ENCODE measurements around the gene KLHL41.
"Not testable (repeated sequence)": the region's sequence is repeated elsewhere in the genome, so short reads cannot be mapped to it uniquely, and the experiment has no call there.

The KLHL41 gene

DNA sequence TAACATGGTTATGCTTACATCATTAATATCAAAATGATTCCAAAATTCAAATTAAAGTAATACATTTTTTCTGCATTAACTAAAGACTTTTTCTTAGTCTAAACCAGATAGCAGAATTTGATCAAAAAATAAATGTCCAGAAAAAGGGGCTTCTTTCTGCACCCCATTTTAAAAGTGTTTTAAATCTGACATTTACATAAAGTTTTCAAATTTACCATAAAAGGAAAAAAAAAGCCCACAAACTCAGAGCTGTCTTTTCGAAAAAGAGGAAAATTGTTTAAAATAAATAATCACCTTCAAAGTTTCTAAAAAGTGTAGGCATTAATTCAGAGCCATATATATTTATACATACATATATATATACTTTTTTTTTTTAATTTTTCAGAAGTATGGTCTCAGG, 62.7 kb downstream of the KLHL41 start:
- no peak for DNase-seq (ENCODE audit: low read depth in 2 of 2)

DNA sequence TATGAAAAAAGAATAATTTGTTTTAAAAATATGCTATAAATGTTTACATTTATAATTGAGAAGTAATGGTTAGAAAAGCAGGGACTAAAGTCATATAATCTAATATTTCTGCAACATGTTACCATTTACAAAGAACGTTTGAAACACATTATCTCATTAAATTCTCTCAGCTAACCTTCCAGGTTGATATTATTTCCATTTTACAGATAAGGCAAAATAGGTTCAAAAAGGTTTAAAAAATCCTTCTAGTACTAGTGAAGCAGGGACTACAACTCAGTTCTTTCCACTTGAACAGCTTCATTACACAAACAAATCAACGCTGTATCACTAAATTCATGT, 63.3 kb downstream of the KLHL41 start:
- no peak for DNase-seq (ENCODE audit: low read depth in 2 of 2)

DNA sequence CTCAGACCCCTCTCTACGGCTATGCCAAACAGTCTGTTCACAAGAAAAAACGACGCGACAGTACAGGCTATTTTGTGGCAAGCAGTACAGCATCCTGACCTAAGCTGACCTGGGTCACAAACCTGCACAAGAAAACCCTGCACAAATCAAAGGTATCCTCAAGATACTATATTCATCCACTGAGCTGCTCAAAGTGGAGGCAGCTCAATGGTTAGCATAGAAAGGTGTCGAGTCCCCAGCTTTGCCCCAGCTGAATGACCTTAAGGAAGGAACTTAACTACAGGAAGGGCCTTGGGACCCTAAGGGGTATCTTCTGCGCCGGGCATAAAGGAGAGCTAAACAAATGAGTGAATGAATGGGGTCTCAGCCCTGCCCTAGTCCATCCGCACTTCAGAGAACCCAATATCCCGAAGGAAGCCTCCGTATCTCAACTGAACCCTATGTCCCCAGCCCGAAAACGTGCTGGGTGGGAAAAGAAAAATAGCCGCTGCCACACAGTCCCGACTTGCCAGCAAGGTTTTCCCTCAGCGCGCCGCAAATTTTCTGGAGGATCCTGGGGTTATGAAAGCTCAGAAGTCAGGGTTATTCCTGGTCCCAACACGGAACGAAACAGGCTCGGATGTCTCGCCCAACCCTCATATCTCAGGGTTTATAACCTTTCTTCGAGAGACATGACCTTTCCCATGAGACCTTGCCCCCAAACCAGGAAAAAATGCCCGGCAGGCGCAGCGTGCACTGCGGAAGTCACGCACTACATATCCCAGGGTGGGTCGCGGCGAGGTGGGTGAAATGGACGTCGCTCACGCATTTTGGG, 63.9 kb downstream of the KLHL41 start, which contains the start of gene FASTKD1:
TSS of gene FASTKD1 (minus strand) at position 706 of the 814 bp plus-strand sequence. CDS start 1,836 bp downstream, outside the sequence.
- peak; percentile 73 to 81 for DNase-seq (ENCODE audit: low read depth in 2 of 2)

DNA sequence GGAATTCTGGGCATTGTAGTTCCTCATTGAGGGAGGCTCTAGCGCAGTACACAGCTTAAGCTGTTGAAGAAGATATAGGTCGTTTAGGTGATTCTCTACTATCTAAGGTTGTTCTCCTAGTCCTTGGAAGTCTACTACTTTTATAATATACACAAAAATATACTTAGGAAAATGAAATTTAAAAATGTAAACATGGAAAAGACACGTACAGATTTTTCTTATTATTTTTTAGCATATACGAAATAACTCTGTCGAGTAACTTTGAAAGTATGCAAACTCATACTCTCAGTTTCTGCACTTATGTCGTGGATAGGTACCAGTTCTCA, 64.4 kb downstream of the KLHL41 start:
- DNase-seq (ENCODE audit: low read depth in 2 of 2) = no peak

DNA sequence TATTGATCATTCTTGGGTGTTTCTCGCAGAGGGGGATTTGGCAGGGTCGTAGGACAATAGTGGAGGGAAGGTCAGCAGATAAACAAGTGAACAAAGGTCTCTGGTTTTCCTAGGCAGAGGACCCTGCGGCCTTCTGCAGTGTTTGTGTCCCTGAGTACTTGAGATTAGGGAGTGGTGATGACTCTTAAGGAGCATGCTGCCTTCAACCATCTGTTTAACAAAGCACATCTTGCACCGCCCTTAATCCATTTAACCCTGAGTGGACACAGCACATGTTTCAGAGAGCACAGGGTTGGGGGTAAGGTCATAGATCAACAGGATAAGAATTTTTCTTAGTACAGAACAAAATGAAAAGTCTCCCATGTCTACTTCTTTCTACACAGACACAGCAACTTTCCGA, 65.0 kb downstream of the KLHL41 start:
- DNase-seq (ENCODE audit: low read depth in 2 of 2) = not testable (repeated sequence)

DNA sequence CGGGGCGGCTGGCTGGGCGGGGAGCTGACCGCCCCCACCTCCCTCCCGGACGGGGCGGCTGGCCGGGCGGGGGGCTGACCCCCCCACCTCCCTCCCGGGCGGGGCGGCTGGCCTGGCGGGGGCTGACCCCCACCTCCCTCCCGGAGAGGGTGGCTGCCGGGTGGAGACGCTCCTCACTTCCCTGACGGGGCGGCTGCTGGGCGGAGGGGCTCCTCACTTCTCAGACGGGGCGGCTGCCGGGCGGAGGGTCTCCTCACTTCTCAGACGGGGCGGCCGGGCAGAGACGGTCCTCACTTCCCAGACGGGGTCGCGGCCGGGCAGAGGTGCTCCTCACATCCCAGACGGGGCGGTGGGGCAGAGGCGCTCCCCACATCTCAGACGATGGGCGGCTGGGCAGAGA, 65.8 kb downstream of the KLHL41 start:
- DNase-seq (ENCODE audit: low read depth in 2 of 2) = not testable (repeated sequence)

Measured in activated CD8-positive, alpha-beta memory T cell treated with anti-CD3 and anti-CD28 coated beads for 4 hours (primary cell).